ENCODE results near the gene CLIC1.

Gene CLIC1

DNA sequence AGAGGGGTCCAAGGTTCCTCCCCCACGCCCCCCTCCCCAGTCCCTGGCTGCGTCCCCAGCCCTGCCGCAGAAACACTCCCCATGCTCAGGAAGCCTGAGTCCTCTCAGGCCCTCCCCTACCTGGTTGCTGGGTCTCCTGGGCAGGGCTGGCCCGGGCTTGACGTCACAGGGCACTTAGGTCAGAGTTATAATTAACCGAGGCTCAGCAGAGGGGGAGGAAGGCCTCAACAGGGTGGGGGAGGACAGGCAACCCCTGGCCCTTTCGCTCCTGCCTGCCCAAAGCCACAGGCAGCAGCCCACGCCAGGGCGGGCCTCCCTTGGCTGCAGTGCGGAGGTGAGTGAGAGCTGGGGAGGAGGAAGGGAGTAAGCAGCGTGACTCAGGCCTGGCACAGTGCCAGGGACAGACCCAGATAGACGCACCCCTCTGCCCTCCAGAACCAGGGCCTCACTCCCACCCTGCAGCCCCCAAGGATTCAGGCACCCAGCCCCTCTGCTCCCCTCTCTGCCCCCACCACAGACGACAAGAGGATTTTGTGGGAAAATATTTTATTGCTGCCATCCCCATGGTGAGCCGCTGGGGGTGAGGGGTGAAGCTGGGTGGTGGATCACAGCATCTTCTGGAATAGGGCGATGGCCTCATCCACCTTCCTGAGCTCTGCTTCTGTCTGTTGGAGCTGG, 40.8 kb upstream of the CLIC1 start, which contains the start of gene VWA7 (continued):
- peak; percentile 62 for TF ChIP-seq ZNF121 (tag by site-specific recombination; IDR thresholded peaks at IDR 0.05)
- TF ChIP-seq ZNF843 (tag by site-specific recombination; IDR thresholded peaks at IDR 0.05), result peak; percentile 47; the same call in 1 of the 2 replicates
- peak; percentile 83 for TF ChIP-seq ZNF335 (tag by site-specific recombination; conservative IDR thresholded peaks at IDR 0.05)
- peak; percentile 29; the same call in 1 of the 2 replicates for TF ChIP-seq OSR2 (tag by site-specific recombination; IDR thresholded peaks at IDR 0.05)
- no peak for TF ChIP-seq ZNF239 (tag by site-specific recombination; IDR thresholded peaks at IDR 0.05)
- peak; percentile 89; the same call in 1 of the 2 replicates for TF ChIP-seq ZEB2 (tag by site-specific recombination; IDR thresholded peaks at IDR 0.05)
- TF ChIP-seq, protein P1, sequence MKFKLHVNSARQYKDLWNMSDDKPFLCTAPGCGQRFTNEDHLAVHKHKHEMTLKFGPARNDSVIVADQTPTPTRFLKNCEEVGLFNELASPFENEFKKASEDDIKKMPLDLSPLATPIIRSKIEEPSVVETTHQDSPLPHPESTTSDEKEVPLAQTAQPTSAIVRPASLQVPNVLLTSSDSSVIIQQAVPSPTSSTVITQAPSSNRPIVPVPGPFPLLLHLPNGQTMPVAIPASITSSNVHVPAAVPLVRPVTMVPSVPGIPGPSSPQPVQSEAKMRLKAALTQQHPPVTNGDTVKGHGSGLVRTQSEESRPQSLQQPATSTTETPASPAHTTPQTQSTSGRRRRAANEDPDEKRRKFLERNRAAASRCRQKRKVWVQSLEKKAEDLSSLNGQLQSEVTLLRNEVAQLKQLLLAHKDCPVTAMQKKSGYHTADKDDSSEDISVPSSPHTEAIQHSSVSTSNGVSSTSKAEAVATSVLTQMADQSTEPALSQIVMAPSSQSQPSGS (tag by site-specific recombination; IDR thresholded peaks at IDR 0.05; ENCODE audit: low read depth), result peak; percentile 53; the same call in 1 of the 2 replicates
- TF ChIP-seq ZNF701 (tag by site-specific recombination; IDR thresholded peaks at IDR 0.05), result no peak
- TF ChIP-seq ZNF175 (tag by site-specific recombination; IDR thresholded peaks at IDR 0.05), result no peak
- TF ChIP-seq ZNF529 (tag by site-specific recombination; IDR thresholded peaks at IDR 0.05; ENCODE audit: insufficient replicate concordance), result no peak
- TF ChIP-seq GFI1B (tag by site-specific recombination; IDR thresholded peaks at IDR 0.05), result no peak
- no peak for TF ChIP-seq ZNF292 (tag by site-specific recombination; IDR thresholded peaks at IDR 0.05; ENCODE audit: borderline replicate concordance, low read depth)
- no peak for TF ChIP-seq ZNF280D (tag by site-specific recombination; IDR thresholded peaks at IDR 0.05)
- 0 out of 2 replicates have a peak, but pooled peaks have one; percentile 32 for TF ChIP-seq ZNF488 (tag by site-specific recombination; IDR thresholded peaks at IDR 0.05)
- peak; percentile 89 for TF ChIP-seq ZFP37 (tag by site-specific recombination; IDR thresholded peaks at IDR 0.05)
- TF ChIP-seq ZBTB11 (tag by site-specific recombination; conservative IDR thresholded peaks at IDR 0.05; ENCODE audit: low read depth), result no peak
- TF ChIP-seq ZNF433 (tag by site-specific recombination; IDR thresholded peaks at IDR 0.05; ENCODE audit: low read depth), result no peak
- no peak for TF ChIP-seq ZNF768 (tag by site-specific recombination; IDR thresholded peaks at IDR 0.05)
- TF ChIP-seq PRDM6 (tag by site-specific recombination; IDR thresholded peaks at IDR 0.05), result no peak
- peak; percentile 92 for TF ChIP-seq ZNF24 (tag by site-specific recombination; IDR thresholded peaks at IDR 0.05)
- TF ChIP-seq ZNF148 (tag by site-specific recombination; IDR thresholded peaks at IDR 0.05; ENCODE audit: borderline replicate concordance), result peak; percentile 88; the same call in 1 of the 2 replicates
- peak; percentile 74 for TF ChIP-seq SP3 (tag by site-specific recombination; IDR thresholded peaks at IDR 0.05)
- TF ChIP-seq ZNF623 (tag by site-specific recombination; IDR thresholded peaks at IDR 0.05), result no peak; the same call in 1 of the 2 replicates
- no peak for TF ChIP-seq ZNF785 (tag by site-specific recombination; IDR thresholded peaks at IDR 0.05)
- TF ChIP-seq ZNF2 (tag by site-specific recombination; IDR thresholded peaks at IDR 0.05), result peak; percentile 87
- TF ChIP-seq MYNN (tag by site-specific recombination; IDR thresholded peaks at IDR 0.05; ENCODE audit: borderline replicate concordance), result 0 out of 2 replicates have a peak, but pooled peaks have one; percentile 13

Measured in HEK293 (cell line).